ENCODE data around the gene CLEC1A.

Gene CLEC1A

GRCh38 chr12:10098791-10099190, at the start of gene CLEC1A:
TSS of gene CLEC1A (minus strand) at chr12:10098985. CDS start at chr12:10098922, 63 bp downstream.
- no peak for DNase-seq (ENCODE audit: low spot score)
- H3K4me3 ChIP-seq, result peak within 1 kb of the TSS; percentile 31
- peak within 1 kb of the TSS; percentile 7 to 64 for H3K27ac ChIP-seq
- no peak for TF ChIP-seq CTCF (IDR thresholded peaks at IDR 0.05)

- Histone ChIP-seq H3K27ac (no peak overlapping the region), H3K4me3 (no peak overlapping the region)
- DNase-seq (ENCODE audit: low spot score), result no peak
- no peak for TF ChIP-seq CTCF (IDR thresholded peaks at IDR 0.05)
Measured at GRCh38 chr12:10147714-10148403, 49.1 kb upstream of the CLEC1A start.

GRCh38 chr12:10142976-10143589, 44.3 kb upstream of the CLEC1A start:
- no peak overlapping the region for H3K27ac ChIP-seq
- DNase-seq (ENCODE audit: low spot score), result no peak
- H3K4me3 ChIP-seq, result no peak overlapping the region
- TF ChIP-seq CTCF (IDR thresholded peaks at IDR 0.05), result no peak

GRCh38 chr12:10140001-10140400, 41.2 kb upstream of the CLEC1A start:
- no peak for DNase-seq (ENCODE audit: low spot score)
- no peak overlapping the region for H3K27ac ChIP-seq
- no peak overlapping the region for H3K4me3 ChIP-seq
- peak; percentile 35 for TF ChIP-seq CTCF (IDR thresholded peaks at IDR 0.05)

- Histone ChIP-seq H3K27ac (no peak overlapping the region), H3K4me3 (no peak overlapping the region)
- DNase-seq (ENCODE audit: low spot score), result no peak
- no peak for TF ChIP-seq CTCF (IDR thresholded peaks at IDR 0.05)
Measured at GRCh38 chr12:10136637-10137205, 37.9 kb upstream of the CLEC1A start.

- no peak overlapping the region for H3K4me3 ChIP-seq
- DNase-seq (ENCODE audit: low spot score), result no peak
- H3K27ac ChIP-seq, result no peak overlapping the region
- no peak for TF ChIP-seq CTCF (IDR thresholded peaks at IDR 0.05)
Measured at GRCh38 chr12:10135126-10135525, 36.3 kb upstream of the CLEC1A start.
